Prostate gland (tissue), 2 donors: ENCODE data around the gene CCNF.

Source experiments
- POLR2A ChIP-seq: fragments of 450-650 bp; IDR thresholded peaks from one replicate; pipeline ENCODE4 v1.6.1; 2016; ENCODE audit warnings: antibody characterized with exemption, mild to moderate bottlenecking
- POLR2AphosphoS5 ChIP-seq: sonication (generic); formaldehyde crosslinking; IDR thresholded peaks from one replicate; pipeline ENCODE4 v1.6.1; 2017; ENCODE audit warnings: antibody characterized with exemption
- TF ChIP-seq, protein P1 (sequence below), 4 experiments: fragments of 200-600 bp in 2 of 4; fragments of 450-650 bp in 2 of 4; sonication (generic) in 2 of 4; IDR thresholded peaks; 1 replicate in 3 of 4; 2 replicates in 1 of 4; pipeline ENCODE4 v1.5.1; 2016 to 2019; ENCODE audit warnings: antibody characterized with exemption in 4 of 4, mild to moderate bottlenecking in 2 of 4, moderate library complexity in 2 of 4

DNA sequence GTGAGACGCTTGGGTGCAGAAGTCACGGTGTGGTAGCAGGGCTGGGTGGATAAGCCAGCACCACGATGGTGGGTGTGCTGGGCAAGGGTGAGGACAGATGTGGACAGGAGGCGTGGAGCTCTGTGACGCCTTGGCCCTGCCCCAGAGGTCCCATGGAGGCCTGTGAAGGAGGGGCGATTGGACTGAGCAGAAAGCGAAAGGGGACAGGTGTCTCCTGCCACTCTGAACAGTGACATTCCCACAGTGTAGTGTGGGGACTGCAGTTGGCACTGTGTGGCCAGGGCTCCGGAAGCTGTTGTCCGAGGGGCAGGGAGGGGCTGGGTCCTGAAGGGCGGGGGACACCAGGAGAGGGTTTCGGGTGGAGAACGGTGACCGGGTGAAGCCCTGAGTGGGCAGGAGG, 53.0 kb downstream of the CCNF start:
- TF ChIP-seq, protein P1, sequence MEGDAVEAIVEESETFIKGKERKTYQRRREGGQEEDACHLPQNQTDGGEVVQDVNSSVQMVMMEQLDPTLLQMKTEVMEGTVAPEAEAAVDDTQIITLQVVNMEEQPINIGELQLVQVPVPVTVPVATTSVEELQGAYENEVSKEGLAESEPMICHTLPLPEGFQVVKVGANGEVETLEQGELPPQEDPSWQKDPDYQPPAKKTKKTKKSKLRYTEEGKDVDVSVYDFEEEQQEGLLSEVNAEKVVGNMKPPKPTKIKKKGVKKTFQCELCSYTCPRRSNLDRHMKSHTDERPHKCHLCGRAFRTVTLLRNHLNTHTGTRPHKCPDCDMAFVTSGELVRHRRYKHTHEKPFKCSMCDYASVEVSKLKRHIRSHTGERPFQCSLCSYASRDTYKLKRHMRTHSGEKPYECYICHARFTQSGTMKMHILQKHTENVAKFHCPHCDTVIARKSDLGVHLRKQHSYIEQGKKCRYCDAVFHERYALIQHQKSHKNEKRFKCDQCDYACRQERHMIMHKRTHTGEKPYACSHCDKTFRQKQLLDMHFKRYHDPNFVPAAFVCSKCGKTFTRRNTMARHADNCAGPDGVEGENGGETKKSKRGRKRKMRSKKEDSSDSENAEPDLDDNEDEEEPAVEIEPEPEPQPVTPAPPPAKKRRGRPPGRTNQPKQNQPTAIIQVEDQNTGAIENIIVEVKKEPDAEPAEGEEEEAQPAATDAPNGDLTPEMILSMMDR (IDR thresholded peaks at IDR 0.05): no peak
- TF ChIP-seq POLR2A (no peak), POLR2AphosphoS5 (no peak)
